HepG2 (cell line): ENCODE data around the gene ZFP69. TPM values are rescaled to one million over a fixed set of nuclear protein-coding genes. Genes with fewer than 3 reads are reported as not detected.

Experiments
- ARID5B ChIP-seq: IDR thresholded peaks from 2 replicates; pipeline ENCODE4 v1.4.0; 2020; ENCODE audit warnings: mild to moderate bottlenecking, missing genetic modification reagents
- ATF2 ChIP-seq: sonication (generic); formaldehyde crosslinking; IDR thresholded peaks from 2 replicates; pipeline ENCODE4 v1.4.0; 2020; ENCODE audit warnings: missing genetic modification reagents
- CCDC6 ChIP-seq: sonication (generic); formaldehyde crosslinking; IDR thresholded peaks from 2 replicates; pipeline ENCODE4 v1.8.1; 2022; ENCODE audit warnings: mild to moderate bottlenecking, missing genetic modification reagents, moderate library complexity
- HNRNPL ChIP-seq: fragments of 200-400 bp; formaldehyde crosslinking; IDR thresholded peaks from 2 replicates; pipeline ENCODE4 v1.6.1; 2017; ENCODE audit warnings: mild to moderate bottlenecking, low read depth, low read length
- KDM6A ChIP-seq: IDR thresholded peaks from 2 replicates; pipeline ENCODE4 v1.6.1; 2016; ENCODE audit warnings: low read depth
- RORA ChIP-seq: sonication (generic); formaldehyde crosslinking; IDR thresholded peaks from 2 replicates; pipeline ENCODE4 v1.5.0; 2020; ENCODE audit warnings: mild to moderate bottlenecking, missing genetic modification reagents, moderate library complexity
- SMAD3 ChIP-seq: sonication (generic); formaldehyde crosslinking; IDR thresholded peaks from 2 replicates; pipeline ENCODE4 v1.4.0; 2020; ENCODE audit warnings: missing genetic modification reagents
- ZEB1 ChIP-seq: IDR thresholded peaks from 2 replicates; pipeline ENCODE4 v1.6.1; 2012; ENCODE audit warnings: mild to moderate bottlenecking, low read depth, inconsistent platforms; ENCODE audit not compliant: insufficient replicate concordance
- ZMAT5 ChIP-seq: sonication (generic); formaldehyde crosslinking; IDR thresholded peaks from 2 replicates; pipeline ENCODE4 v1.5.0; 2020; ENCODE audit warnings: mild to moderate bottlenecking, low read depth, missing genetic modification reagents, borderline replicate concordance
- ZNF512B ChIP-seq: sonication (generic); formaldehyde crosslinking; IDR thresholded peaks from 2 replicates; pipeline ENCODE4 v1.5.1; 2020; ENCODE audit warnings: missing genetic modification reagents, mild to moderate bottlenecking, borderline replicate concordance
- ZNF530 ChIP-seq: sonication (generic); formaldehyde crosslinking; IDR thresholded peaks from 2 replicates; pipeline ENCODE4 v1.5.0; 2020; ENCODE audit warnings: low read depth, mild to moderate bottlenecking, missing genetic modification reagents
- ZNF570 ChIP-seq: sonication (generic); formaldehyde crosslinking; IDR thresholded peaks from 2 replicates; pipeline ENCODE4 v1.4.0; 2020; ENCODE audit warnings: mild to moderate bottlenecking, missing genetic modification reagents, borderline replicate concordance
- ZNF605 ChIP-seq: sonication (generic); formaldehyde crosslinking; IDR thresholded peaks from 2 replicates; pipeline ENCODE4 v1.8.0; 2022; ENCODE audit warnings: mild to moderate bottlenecking, missing genetic modification reagents
- ZNF687 ChIP-seq: sonication (generic); formaldehyde crosslinking; IDR thresholded peaks from 2 replicates; pipeline ENCODE4 v1.5.1; 2020; ENCODE audit warnings: mild to moderate bottlenecking, missing genetic modification reagents, moderate library complexity
- polyA plus RNA-seq, 8 experiments: library from polyadenylated mRNA; depleted of rRNA in 3 of 8; stranded (reverse) in 7 of 8; unstranded in 1 of 8; fragments of >200 nt; fragmentation: Illumina TruSeq in 4 of 8; extraction: Trizol in 4 of 8; gene quantifications; 2 replicates each; pipeline versions ENCODE4 v1.2.1 to v1.2.3, GENCODE V29; 2011 to 2016; ENCODE audit warnings: low read depth in 4 of 8, missing spikeins in 1 of 8, mixed read lengths in 1 of 8; ENCODE audit not compliant: insufficient read depth in 1 of 8
- total RNA-seq, 5 experiments: library from RNA; depleted of rRNA; stranded (reverse); fragments of >200 nt; fragmentation: Illumina TruSeq; extraction: Trizol; gene quantifications; 2 replicates each; pipeline ENCODE4 v1.2.3, GENCODE V29; 2016; ENCODE audit warnings: low read depth in 1 of 5

Gene ZFP69
- total and polyA plus RNA-seq, 2 of the 13 experiments (the other 11 are each of a cell fraction or from before 2014, with no cell fraction given), result 2.6 to 5.6 TPM

GRCh38 chr1:40535732-40536131 is 58.6 kb downstream of the ZFP69 start (continued):
- TF ChIP-seq ARID5B (CRISPR knock-in tag) (peak; percentile 92), ZNF512B (no peak), RORA (CRISPR knock-in tag) (no peak), ZMAT5 (CRISPR knock-in tag) (no peak), ZNF605 (CRISPR knock-in tag) (no peak), KDM6A (CRISPR knock-in tag) (peak; percentile 69), CCDC6 (CRISPR knock-in tag) (no peak), SMAD3 (CRISPR knock-in tag) (peak; percentile 83), ZNF530 (CRISPR knock-in tag) (no peak), ZEB1 (no peak), HNRNPL (no peak), ATF2 (CRISPR knock-in tag) (peak; percentile 47; the same call in 1 of the 2 replicates), ZNF687 (CRISPR knock-in tag) (no peak), ZNF570 (CRISPR knock-in tag) (no peak)
